ENCODE data around the gene CACNA1S.

GRCh38 chr1:201038186-201038876 is 73.9 kb downstream of the CACNA1S start:
- TF ChIP-seq EZH2 (IDR thresholded peaks at IDR 0.05; ENCODE audit: insufficient read depth, poor library complexity, severe bottlenecking) (no peak), EZH2phosphoT487 (IDR thresholded peaks at IDR 0.05; ENCODE audit: insufficient read depth, low read depth) (no peak)

Data from GM23248 (cell line).